Endodermal cell (in vitro differentiated cells): ENCODE results near the gene POLR1E. TPM values are rescaled to one million over a fixed set of nuclear protein-coding genes. Genes with fewer than 3 reads are reported as not detected.

Source experiments
- DNase-seq: peaks from one replicate; pipeline ENCODE4 v3.0.0-alpha.2; 2017
- H3K27ac ChIP-seq: 2 replicates; pipeline ENCODE4 v1.5.1; 2013; ENCODE audit warnings: mild to moderate bottlenecking, low read depth, low read length, moderate library complexity
- H3K27me3 ChIP-seq: 2 replicates; pipeline ENCODE4 v1.6.1; 2013; ENCODE audit warnings: mild to moderate bottlenecking, low read length, moderate library complexity; ENCODE audit not compliant: insufficient read depth, control insufficient read depth, poor library complexity, severe bottlenecking
- H3K36me3 ChIP-seq: 2 replicates; pipeline ENCODE4 v1.7.0; 2013; ENCODE audit warnings: mild to moderate bottlenecking, low read length, moderate library complexity; ENCODE audit not compliant: control insufficient read depth, insufficient read depth
- H3K4me1 ChIP-seq: one replicate; pipeline ENCODE4 v1.7.0; 2013; ENCODE audit warnings: low read length; ENCODE audit not compliant: control insufficient read depth, insufficient read depth
- H3K4me3 ChIP-seq: 2 replicates; pipeline ENCODE4 v1.5.1; 2013; ENCODE audit warnings: mild to moderate bottlenecking, low read length, moderate library complexity
- H3K9ac ChIP-seq: 2 replicates; pipeline ENCODE4 v1.6.1; 2013; ENCODE audit warnings: mild to moderate bottlenecking, low read length, moderate library complexity; ENCODE audit not compliant: poor library complexity, severe bottlenecking; ENCODE audit errors: extremely low read depth
- H3K9me3 ChIP-seq: 2 replicates; pipeline ENCODE4 v1.6.1; 2013; ENCODE audit warnings: mild to moderate bottlenecking, low read length, moderate library complexity; ENCODE audit not compliant: control insufficient read depth
- H3K27ac Mint-ChIP-seq: 2 replicates; pipeline ENCODE4 v1.8.0; 2020; ENCODE audit warnings: mixed read lengths
- H3K27me3 Mint-ChIP-seq: 2 replicates; pipeline ENCODE4 v1.8.0; 2021; ENCODE audit warnings: mild to moderate bottlenecking, mixed read lengths; ENCODE audit not compliant: insufficient read depth
- H3K36me3 Mint-ChIP-seq: 2 replicates; pipeline ENCODE4 v1.8.0; 2020; ENCODE audit warnings: low read depth, mixed read lengths
- H3K4me1 Mint-ChIP-seq: 2 replicates; pipeline ENCODE4 v1.8.0; 2020; ENCODE audit warnings: mixed read lengths
- H3K4me3 Mint-ChIP-seq: 2 replicates; pipeline ENCODE4 v1.8.0; 2020; ENCODE audit warnings: mild to moderate bottlenecking, moderate library complexity, mixed read lengths
- H3K9me3 Mint-ChIP-seq: 2 replicates; pipeline ENCODE4 v1.8.0; 2020; ENCODE audit warnings: mild to moderate bottlenecking, mixed read lengths
- CTCF ChIP-seq: fragments of 200-600 bp; sonication (generic); conservative IDR thresholded peaks from 2 replicates; pipeline ENCODE4 v1.5.0; 2021; ENCODE audit warnings: antibody characterized with exemption, mild to moderate bottlenecking
- WGBS, 2 experiments: methylation state at CpG; one replicate each; pipeline versions ENCODE4 v1.1.5 to v1.1.7; 2013; ENCODE audit warnings: missing lambda C conversion rate in 2 of 2, mixed read lengths in 1 of 2; ENCODE audit not compliant: insufficient coverage in 1 of 2, insufficient read length in 1 of 2; 5-methylcytosine and 5-hydroxymethylcytosine counted together
- total RNA-seq, 2 donors: library from RNA; stranded (reverse); fragmentation: NEBNext Ultra II Directional in 1 of 2; extraction: Animal tissue kit (Norgen Biotek cat#: 25700) in 1 of 2; gene quantifications; 2 replicates in 1 of 2; 3 replicates in 1 of 2; pipeline ENCODE4 v1.2.1, GENCODE V29; 2021

Gene POLR1E
- total RNA-seq, 2 donors from 2014 or later = 23.5 to 25.2 TPM

- H3K4me1 Mint-ChIP-seq = peaks cover 10% of the 10 kb centered on the region
- peaks cover 34% of the 10 kb centered on the region for H3K36me3 Mint-ChIP-seq
- H3K9me3 Mint-ChIP-seq = peaks cover 13% of the 10 kb centered on the region
- H3K9ac ChIP-seq = no peak overlapping the region
- WGBS, 2 experiments = 78% methylated on average over 1 of the region's 1 CpG; no CpG with 5 or more reads in 1 of the 2 experiments
- H3K27ac Mint-ChIP-seq = no peak overlapping the region
- H3K27me3 ChIP-seq = no peaks in the 10 kb centered on the region
- H3K4me3 Mint-ChIP-seq = no peak overlapping the region
- H3K27ac ChIP-seq = no peak overlapping the region
- H3K4me3 ChIP-seq = no peak overlapping the region
- TF ChIP-seq CTCF = no peak
- no peaks in the 10 kb centered on the region for H3K27me3 Mint-ChIP-seq
- no peak for DNase-seq
- peaks cover 13% of the 10 kb centered on the region for H3K9me3 ChIP-seq
- no peaks in the 10 kb centered on the region for H3K4me1 ChIP-seq
- peaks cover 20% of the 10 kb centered on the region for H3K36me3 ChIP-seq
Observed at GRCh38 chr9:37452611-37453010, 33.1 kb upstream of the POLR1E start.

DNA sequence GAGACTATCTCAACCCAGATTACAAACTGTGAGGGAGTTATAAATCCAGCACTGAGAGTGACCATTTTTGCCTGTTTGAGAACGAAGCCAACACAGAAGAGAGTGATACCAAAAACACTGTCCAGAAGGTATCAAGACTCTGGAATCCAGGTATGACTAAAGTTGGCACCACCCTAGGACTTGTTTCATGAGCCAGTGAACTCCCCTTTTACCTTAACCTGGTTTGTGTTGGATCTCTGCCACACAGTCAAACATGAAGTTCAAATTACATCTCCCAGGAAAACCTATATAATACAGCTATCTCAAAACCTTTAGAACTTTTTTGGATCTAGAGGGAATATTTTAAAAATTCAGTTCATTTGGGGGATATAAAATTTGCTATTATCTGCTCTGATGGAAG is 31.9 kb upstream of the POLR1E start:
- TF ChIP-seq CTCF = no peak
- no peak overlapping the region for H3K9ac ChIP-seq
- Mint-ChIP-seq H3K36me3 (peaks cover 32% of the 10 kb centered on the region), H3K27ac (no peak overlapping the region), H3K9me3 (peaks cover 13% of the 10 kb centered on the region), H3K27me3 (no peaks in the 10 kb centered on the region), H3K4me1 (peaks cover 7% of the 10 kb centered on the region), H3K4me3 (no peak overlapping the region)
- DNase-seq = no peak
- 93 to 100% methylated on average over 1 of the region's 1 CpG for WGBS, 2 experiments
- H3K9me3 ChIP-seq = peaks cover 13% of the 10 kb centered on the region
- no peaks in the 10 kb centered on the region for H3K27me3 ChIP-seq
- no peaks in the 10 kb centered on the region for H3K4me1 ChIP-seq
- H3K27ac ChIP-seq = no peak overlapping the region
- H3K4me3 ChIP-seq = no peak overlapping the region
- H3K36me3 ChIP-seq = peaks cover 21% of the 10 kb centered on the region

GRCh38 chr9:37454238-37454637 is 31.5 kb upstream of the POLR1E start:
- Mint-ChIP-seq H3K36me3 (peaks cover 32% of the 10 kb centered on the region), H3K9me3 (peaks cover 13% of the 10 kb centered on the region), H3K4me3 (no peak overlapping the region), H3K4me1 (peaks cover 7% of the 10 kb centered on the region), H3K27me3 (no peaks in the 10 kb centered on the region), H3K27ac (no peak overlapping the region)
- no peak overlapping the region for H3K4me3 ChIP-seq
- peaks cover 13% of the 10 kb centered on the region for H3K9me3 ChIP-seq
- H3K27me3 ChIP-seq = no peaks in the 10 kb centered on the region
- peaks cover 21% of the 10 kb centered on the region for H3K36me3 ChIP-seq
- DNase-seq = no peak
- H3K4me1 ChIP-seq = no peaks in the 10 kb centered on the region
- TF ChIP-seq CTCF = no peak
- H3K9ac ChIP-seq = no peak overlapping the region
- H3K27ac ChIP-seq = no peak overlapping the region
